ENCODE measurements around the gene GLP2R.

GRCh38 chr17:9825641-9826150, at the start of gene GLP2R:
- TF ChIP-seq CTCF (conservative IDR thresholded peaks at IDR 0.05; ENCODE audit: low read depth, low read length), result no peak
- no peak for TF ChIP-seq EZH2 (IDR thresholded peaks at IDR 0.05; ENCODE audit: borderline replicate concordance, low read depth, low read length, poor library complexity, severe bottlenecking)

Measured in A673 (cell line).